Measurements from ENCODE around the gene PSMA5. TPM values are rescaled to one million over a fixed set of nuclear protein-coding genes. Genes with fewer than 3 reads are reported as not detected.
"Not testable (repeated sequence)": the region's sequence is repeated elsewhere in the genome, so short reads cannot be mapped to it uniquely, and the experiment has no call there.

Gene PSMA5
- total RNA-seq, 1 experiment from 2014 or later: 103 TPM

DNA sequence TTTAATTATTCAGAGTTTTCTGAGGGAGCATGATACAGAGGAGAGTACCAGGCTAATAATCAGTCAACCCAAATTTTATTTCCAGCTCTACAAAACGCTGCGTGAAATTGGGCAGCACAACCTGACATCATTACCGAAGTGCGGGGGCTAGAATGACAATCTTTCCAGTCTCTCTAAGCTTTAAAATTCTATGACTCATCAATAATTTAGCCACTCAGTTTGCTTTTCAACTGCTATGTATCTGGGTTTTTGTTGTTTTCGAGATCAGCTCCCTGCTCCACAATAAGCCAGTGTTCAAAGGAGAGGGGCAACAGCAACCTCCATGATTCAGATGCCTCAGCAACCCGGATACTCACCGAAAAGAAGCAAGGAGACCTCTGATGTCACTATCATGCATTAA, 42.4 kb downstream of the PSMA5 start:
- no peak for DNase-seq (ENCODE audit: low read depth, low spot score)
- in situ Hi-C loops (cut with HindIII; ENCODE audit: low pct_unique_long_range_greater_than_20kb, low sequenced_read_pairs): no loop called here

DNA sequence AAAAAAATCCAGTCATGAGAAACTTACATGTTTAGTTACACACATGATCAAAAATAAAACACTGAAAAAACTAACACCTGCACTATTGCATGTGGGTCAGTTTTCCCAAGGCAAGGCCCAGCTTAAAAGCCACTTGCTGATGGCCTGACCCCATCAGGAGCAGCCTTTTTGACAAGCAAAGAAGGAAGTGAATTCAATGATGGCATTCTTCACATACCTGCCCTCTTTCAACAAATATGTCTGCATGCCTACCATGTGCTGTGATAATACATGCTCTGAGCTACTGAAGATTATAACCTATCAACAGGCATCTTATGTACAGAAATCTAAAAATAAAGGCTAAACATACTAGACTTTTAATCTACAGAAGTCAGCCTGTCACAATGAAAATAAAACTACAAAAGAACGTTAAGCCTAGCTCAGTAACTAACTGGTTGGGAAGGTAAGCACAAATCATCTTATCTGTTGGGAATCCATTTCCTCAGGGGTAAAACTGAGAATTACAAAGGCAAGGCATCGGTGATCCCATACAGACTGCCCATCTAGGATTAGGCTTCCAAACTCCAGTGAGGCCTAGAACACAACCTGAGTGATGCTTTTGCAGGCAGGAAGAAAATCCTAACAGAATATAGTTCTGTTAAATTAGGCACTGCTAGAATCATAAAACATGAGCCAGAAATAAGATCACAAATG, 43.0 kb downstream of the PSMA5 start:
- DNase-seq (ENCODE audit: low read depth, low spot score): no peak
- in situ Hi-C loops (cut with HindIII; ENCODE audit: low pct_unique_long_range_greater_than_20kb, low sequenced_read_pairs): no loop called here

- in situ Hi-C loops (cut with HindIII; ENCODE audit: low pct_unique_long_range_greater_than_20kb, low sequenced_read_pairs): no loop called here
- no peak for DNase-seq (ENCODE audit: low read depth, low spot score)
These were observed 44.7 kb downstream of the PSMA5 start for GRCh38 chr1:109381573-109381972.

GRCh38 chr1:109379907-109380306, 46.3 kb downstream of the PSMA5 start:
- in situ Hi-C loops (cut with HindIII; ENCODE audit: low pct_unique_long_range_greater_than_20kb, low sequenced_read_pairs): no loop called here

DNA sequence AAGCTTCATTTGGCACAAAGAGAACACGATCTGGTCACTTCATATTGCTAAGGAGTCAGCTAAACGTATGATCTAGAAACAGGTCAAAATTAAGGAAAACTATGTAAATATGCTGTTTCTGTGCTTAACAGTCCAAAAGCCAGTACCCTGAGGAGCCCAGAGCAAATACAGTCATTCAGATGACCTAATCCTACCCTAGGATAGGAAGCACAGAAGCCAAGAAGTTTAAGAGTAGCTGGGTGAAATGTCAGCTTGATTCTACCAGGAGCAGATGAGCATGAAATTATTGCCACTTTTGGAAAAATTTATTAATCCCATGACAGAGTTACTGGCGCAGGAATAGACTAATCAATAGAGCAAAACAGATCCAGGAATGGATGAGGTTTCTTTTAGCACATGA, 46.8 kb downstream of the PSMA5 start:
- DNase-seq (ENCODE audit: low read depth, low spot score): no peak
- in situ Hi-C loops (cut with HindIII; ENCODE audit: low pct_unique_long_range_greater_than_20kb, low sequenced_read_pairs): no loop called here

More at GRCh38 chr1:109379907-109380306, 46.3 kb downstream of the PSMA5 start:
- no peak for DNase-seq (ENCODE audit: low read depth, low spot score)

GRCh38 chr1:109377698-109378097, 48.5 kb downstream of the PSMA5 start:
- no peak for DNase-seq (ENCODE audit: low read depth, low spot score)
- in situ Hi-C loops (cut with HindIII; ENCODE audit: low pct_unique_long_range_greater_than_20kb, low sequenced_read_pairs): no loop called here

DNA sequence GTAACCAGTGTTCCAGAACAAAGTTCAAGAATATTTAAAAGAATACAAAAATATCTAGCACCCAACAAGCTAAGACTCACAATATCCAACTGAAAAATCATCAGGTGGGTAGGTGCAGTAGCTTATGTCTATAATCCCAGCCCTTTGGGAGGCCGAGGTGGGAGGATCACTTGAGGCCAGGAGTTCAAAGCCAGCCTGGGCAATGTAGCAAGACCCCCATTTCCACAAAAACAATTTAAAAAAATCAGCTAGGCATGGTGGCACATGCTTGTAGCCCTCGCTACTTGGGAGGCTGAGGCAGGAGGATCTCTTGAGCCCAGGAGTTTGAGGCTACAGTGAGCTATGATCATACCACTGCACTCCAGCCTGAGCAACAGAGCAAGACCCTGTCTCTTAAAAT, 52.6 kb downstream of the PSMA5 start:
- DNase-seq (ENCODE audit: low read depth, low spot score); in situ Hi-C loops (cut with HindIII; ENCODE audit: low pct_unique_long_range_greater_than_20kb, low sequenced_read_pairs): not testable (repeated sequence)

DNA sequence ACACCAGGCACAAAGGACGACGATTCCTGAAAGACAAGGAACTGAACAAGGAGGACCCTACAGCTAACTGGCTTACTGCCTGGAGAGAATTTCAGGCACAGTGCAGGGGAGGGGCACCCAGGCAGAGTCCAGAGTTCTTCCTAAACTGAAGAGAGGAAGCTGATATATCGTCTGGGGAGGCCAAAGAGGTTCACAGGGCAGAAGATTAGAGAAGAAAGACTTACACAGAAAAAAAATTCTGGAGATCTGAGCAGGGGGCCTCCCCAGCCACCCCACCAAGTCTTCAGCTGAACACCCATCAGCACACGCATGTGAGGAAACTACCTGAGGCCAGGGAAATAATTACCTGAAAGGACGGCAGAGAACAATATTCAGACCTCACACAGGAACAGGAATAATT, 53.1 kb downstream of the PSMA5 start:
- in situ Hi-C loops (cut with HindIII; ENCODE audit: low pct_unique_long_range_greater_than_20kb, low sequenced_read_pairs): no loop called here
- DNase-seq (ENCODE audit: low read depth, low spot score): no peak

GRCh38 chr1:109372281-109372680, 54.0 kb downstream of the PSMA5 start:
- DNase-seq (ENCODE audit: low read depth, low spot score): no peak
- in situ Hi-C loops (cut with HindIII; ENCODE audit: low pct_unique_long_range_greater_than_20kb, low sequenced_read_pairs): no loop called here

GRCh38 chr1:109371341-109371739, 54.9 kb downstream of the PSMA5 start:
- peak; percentile 53 for DNase-seq (ENCODE audit: low read depth, low spot score)
- in situ Hi-C loops (cut with HindIII; ENCODE audit: low pct_unique_long_range_greater_than_20kb, low sequenced_read_pairs): no loop called here

GRCh38 chr1:109370712-109371340, 55.4 kb downstream of the PSMA5 start:
- DNase-seq (ENCODE audit: low read depth, low spot score): peak; percentile 18
- in situ Hi-C loops (cut with HindIII; ENCODE audit: low pct_unique_long_range_greater_than_20kb, low sequenced_read_pairs): no loop called here

DNA sequence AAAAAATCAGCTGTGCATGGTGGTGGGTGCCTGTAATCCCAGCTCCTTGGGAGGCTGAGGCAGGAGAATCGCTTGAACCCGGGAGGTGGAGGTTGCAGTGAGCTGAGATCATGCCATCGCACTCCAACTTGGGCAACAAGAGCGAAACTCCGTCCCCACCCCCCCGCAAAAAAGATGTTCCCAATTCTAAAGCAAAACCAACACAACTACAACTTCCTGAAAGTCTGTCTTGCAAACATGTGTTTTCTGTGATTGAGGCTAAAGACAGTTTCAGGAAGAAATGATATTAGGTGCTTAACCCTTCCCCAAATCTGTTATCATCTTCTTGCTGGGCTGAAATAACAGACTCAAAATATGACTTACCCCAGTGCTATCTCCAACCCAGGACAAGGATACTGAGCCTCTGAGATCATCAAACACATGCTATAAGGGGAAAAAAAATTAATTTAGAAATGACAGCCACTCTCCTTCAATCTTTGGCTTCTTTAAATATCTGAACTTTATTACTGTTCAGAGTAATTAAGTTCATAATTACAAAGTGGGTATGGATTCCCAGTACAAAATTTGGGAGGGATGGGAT, 57.0 kb downstream of the PSMA5 start:
- no peak for DNase-seq (ENCODE audit: low read depth, low spot score)
- in situ Hi-C loops (cut with HindIII; ENCODE audit: low pct_unique_long_range_greater_than_20kb, low sequenced_read_pairs): no loop called here

DNA sequence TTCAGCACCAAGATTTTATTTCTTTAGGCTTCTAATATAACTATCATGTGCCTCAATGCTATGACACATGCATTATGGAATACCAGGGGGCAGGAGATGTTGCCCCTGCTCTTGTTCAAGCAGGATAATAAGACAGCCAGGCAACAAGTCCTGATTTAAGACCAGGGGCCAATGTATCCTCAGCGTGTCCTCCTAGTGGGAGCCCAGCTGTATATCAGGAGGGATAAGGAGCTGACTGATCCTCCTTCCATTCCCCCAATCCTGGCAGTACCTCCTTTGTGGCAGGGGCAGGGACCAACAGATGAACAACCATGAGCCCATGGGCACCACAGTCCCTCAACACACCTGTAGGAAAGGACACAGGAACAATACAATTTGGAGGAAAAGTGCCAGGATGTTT, 57.8 kb downstream of the PSMA5 start:
- in situ Hi-C loops (cut with HindIII; ENCODE audit: low pct_unique_long_range_greater_than_20kb, low sequenced_read_pairs): no loop called here
- peak; percentile 13 for DNase-seq (ENCODE audit: low read depth, low spot score)

DNA sequence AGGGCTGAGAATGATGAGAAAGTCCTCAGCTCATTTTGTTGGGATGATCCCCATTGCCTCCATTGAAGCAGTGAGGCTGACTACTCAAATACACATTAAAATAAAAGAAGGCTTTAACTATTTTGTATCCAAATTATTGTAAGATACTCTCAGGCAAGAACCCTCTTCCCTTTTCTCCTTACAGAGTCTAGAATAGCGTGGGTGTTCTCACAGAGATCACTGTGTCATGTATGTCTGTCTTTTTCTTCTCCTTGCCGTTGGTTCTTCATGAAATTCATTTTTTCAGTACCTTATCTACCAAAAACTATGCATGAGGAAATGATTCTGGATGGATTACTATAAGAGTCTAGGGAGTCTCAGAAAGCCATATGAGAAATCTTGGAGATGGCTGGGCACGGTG, 58.6 kb downstream of the PSMA5 start:
- DNase-seq (ENCODE audit: low read depth, low spot score): no peak
- in situ Hi-C loops (cut with HindIII; ENCODE audit: low pct_unique_long_range_greater_than_20kb, low sequenced_read_pairs): no loop called here

GRCh38 chr1:109365642-109366204, 60.5 kb downstream of the PSMA5 start:
- no peak for DNase-seq (ENCODE audit: low read depth, low spot score)
- in situ Hi-C loops (cut with HindIII; ENCODE audit: low pct_unique_long_range_greater_than_20kb, low sequenced_read_pairs): no loop called here

DNA sequence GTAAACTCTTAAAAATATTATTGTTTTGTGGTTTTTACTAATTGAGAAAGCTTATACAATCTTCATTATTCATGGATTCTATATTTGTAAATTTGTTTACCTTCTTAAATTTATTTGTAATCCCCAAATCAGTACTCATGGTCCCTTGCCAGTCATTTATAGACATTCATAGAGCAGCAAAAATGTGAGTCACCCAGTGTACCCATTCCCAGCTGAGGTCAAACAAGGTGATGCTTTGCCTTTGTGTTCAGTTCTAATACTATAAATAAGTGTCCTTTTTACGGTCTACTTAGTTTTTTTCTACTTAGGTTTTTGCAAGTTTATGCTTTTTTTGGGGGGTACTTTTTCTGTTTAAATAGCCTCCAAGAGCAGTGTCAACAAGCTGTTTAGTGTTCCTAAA, 64.6 kb downstream of the PSMA5 start:
- in situ Hi-C loops (cut with HindIII; ENCODE audit: low pct_unique_long_range_greater_than_20kb, low sequenced_read_pairs): no loop called here
- DNase-seq (ENCODE audit: low read depth, low spot score): no peak

DNA sequence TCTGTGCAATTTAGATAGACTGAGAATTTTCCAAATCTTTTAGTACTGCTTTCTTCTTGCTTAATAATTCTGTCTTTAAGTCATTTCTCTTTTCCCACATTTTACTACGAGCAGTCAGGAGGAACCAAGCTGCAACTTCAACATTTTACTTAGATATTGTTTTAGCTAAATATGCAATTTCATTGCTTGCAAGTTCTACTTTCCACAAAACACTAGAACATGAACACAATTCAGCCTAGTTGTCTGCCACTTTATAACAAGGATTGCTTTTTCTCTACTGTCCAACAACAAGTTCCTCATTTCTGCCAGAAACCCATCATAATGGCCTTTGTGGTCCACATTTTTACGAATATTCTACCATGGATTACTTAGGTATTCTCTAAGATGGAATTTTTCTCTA, 65.2 kb downstream of the PSMA5 start:
- in situ Hi-C loops (cut with HindIII; ENCODE audit: low pct_unique_long_range_greater_than_20kb, low sequenced_read_pairs): no loop called here

GRCh38 chr1:109357616-109358015, 68.6 kb downstream of the PSMA5 start:
- in situ Hi-C loops (cut with HindIII; ENCODE audit: low pct_unique_long_range_greater_than_20kb, low sequenced_read_pairs): no loop called here
- DNase-seq (ENCODE audit: low read depth, low spot score): no peak

More for the DNA sequence above, 65.2 kb downstream of the PSMA5 start:
- no peak for DNase-seq (ENCODE audit: low read depth, low spot score)

DNA sequence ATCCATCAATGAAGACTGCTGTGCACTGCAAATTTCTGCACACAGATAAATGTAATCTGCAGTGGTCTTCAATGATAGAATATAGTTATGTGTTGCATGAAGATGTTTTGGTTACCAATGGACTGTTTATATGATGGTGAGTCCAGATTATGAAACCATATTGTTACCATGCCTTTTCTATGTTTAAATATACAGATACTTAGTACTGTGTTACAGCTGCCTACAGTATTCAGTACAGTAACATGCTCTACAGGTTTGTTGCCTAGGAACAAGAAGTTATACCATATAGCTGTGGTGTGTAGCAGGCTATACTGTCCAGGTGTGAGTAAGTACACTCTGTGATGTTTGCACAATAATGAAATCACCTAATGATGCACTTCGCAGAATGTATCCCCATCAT, 69.3 kb downstream of the PSMA5 start:
- no peak for DNase-seq (ENCODE audit: low read depth, low spot score)
- in situ Hi-C loops (cut with HindIII; ENCODE audit: low pct_unique_long_range_greater_than_20kb, low sequenced_read_pairs): no loop called here
